Neural cell (in vitro differentiated cells): ENCODE measurements around the gene PGAM2. TPM values are rescaled to one million over a fixed set of nuclear protein-coding genes. Genes with fewer than 3 reads are reported as not detected.

Source experiments
- H2AFZ ChIP-seq: fragments of 200-600, 300-800 bp; sonication (generic), shearing (Covaris generic); 2 replicates; pipeline ENCODE4 v1.6.0; 2014; ENCODE audit warnings: low read depth, mild to moderate bottlenecking, antibody characterized with exemption, low read length, moderate library complexity
- H3F3A ChIP-seq: fragments of 200-600 bp; shearing (Covaris generic); 2 replicates; pipeline ENCODE4 v1.6.1; 2016; ENCODE audit warnings: mild to moderate bottlenecking, moderate library complexity, mixed read lengths, antibody characterized with exemption, low read length; ENCODE audit not compliant: insufficient read depth, poor library complexity, severe bottlenecking
- H3K27ac ChIP-seq: fragments of 200-600, 300-800 bp; sonication (generic), shearing (Covaris generic); 2 replicates; pipeline ENCODE4 v1.5.1; 2014; ENCODE audit warnings: mild to moderate bottlenecking, low read length, moderate library complexity
- H3K27me3 ChIP-seq: fragments of 300-800, 200-600 bp; sonication (generic), shearing (Covaris generic); 2 replicates; pipeline ENCODE4 v1.6.0; 2014; ENCODE audit warnings: mild to moderate bottlenecking, low read depth, low read length, moderate library complexity; ENCODE audit not compliant: insufficient read depth
- H3K36me3 ChIP-seq: fragments of 300-800, 200-600 bp; sonication (generic), shearing (Covaris generic); 2 replicates; pipeline ENCODE4 v1.5.1; 2014; ENCODE audit warnings: mild to moderate bottlenecking, antibody characterized with exemption, low read length, moderate library complexity; ENCODE audit not compliant: insufficient read depth
- H3K4me2 ChIP-seq: fragments of 300-800, 200-600 bp; sonication (generic), shearing (Covaris generic); 2 replicates; pipeline ENCODE4 v1.6.0; 2014; ENCODE audit warnings: mild to moderate bottlenecking, low read length
- H3K4me3 ChIP-seq: fragments of 300-800, 200-600 bp; sonication (generic), shearing (Covaris generic); 2 replicates; pipeline ENCODE4 v1.5.1; 2014; ENCODE audit warnings: mild to moderate bottlenecking, low read length, moderate library complexity
- H3K79me2 ChIP-seq: fragments of 200-600 bp; shearing (Covaris generic); replicated peaks from 2 replicates; pipeline ENCODE4 v1.6.0; 2014; ENCODE audit warnings: mild to moderate bottlenecking, low read length, moderate library complexity; ENCODE audit not compliant: insufficient read depth
- H3K9ac ChIP-seq: fragments of 300-800, 200-600 bp; sonication (generic), shearing (Covaris generic); 2 replicates; pipeline ENCODE4 v1.6.1; 2016; ENCODE audit warnings: mild to moderate bottlenecking, low read length, mixed read lengths
- H3K9me2 ChIP-seq: fragments of 200-600 bp; shearing (Covaris generic); 2 replicates; pipeline ENCODE4 v1.6.1; 2016; ENCODE audit warnings: mild to moderate bottlenecking, low read length, mixed read lengths; ENCODE audit not compliant: insufficient read depth
- H3K9me3 ChIP-seq: fragments of 200-600, 300-800 bp; sonication (generic), shearing (Covaris generic); 2 replicates; pipeline ENCODE4 v1.6.1; 2016; ENCODE audit warnings: mild to moderate bottlenecking, mixed run types, low read length, moderate library complexity, mixed read lengths
- H4K20me1 ChIP-seq: fragments of 200-600 bp; shearing (Covaris generic); 2 replicates; pipeline ENCODE4 v1.6.1; 2016; ENCODE audit warnings: mild to moderate bottlenecking, mixed run types; ENCODE audit not compliant: insufficient read depth
- CTCF ChIP-seq: fragments of 450-650 bp; IDR thresholded peaks from 2 replicates; pipeline ENCODE4 v1.5.1; 2014; ENCODE audit warnings: antibody characterized with exemption, mild to moderate bottlenecking, moderate library complexity; ENCODE audit not compliant: poor library complexity, severe bottlenecking
- EP300 ChIP-seq: fragments of 450-650 bp; conservative IDR thresholded peaks from 2 replicates; pipeline ENCODE4 v1.6.1; 2014; ENCODE audit warnings: antibody characterized with exemption, mild to moderate bottlenecking, moderate library complexity; ENCODE audit not compliant: poor library complexity, severe bottlenecking
- EZH2 ChIP-seq: fragments of 200-600, 300-800 bp; shearing (Covaris generic), sonication (generic); IDR thresholded peaks from 2 replicates; pipeline ENCODE4 v1.6.1; 2014; ENCODE audit warnings: antibody characterized with exemption, low read length, borderline replicate concordance, mild to moderate bottlenecking; ENCODE audit not compliant: insufficient read depth, poor library complexity, severe bottlenecking
- MXI1 ChIP-seq: fragments of 450-650 bp; conservative IDR thresholded peaks from 2 replicates; pipeline ENCODE4 v1.6.1; 2014; ENCODE audit warnings: antibody characterized with exemption, mild to moderate bottlenecking; ENCODE audit not compliant: poor library complexity, severe bottlenecking
- POLR2AphosphoS5 ChIP-seq: IDR thresholded peaks from 2 replicates; pipeline ENCODE4 v1.6.1; 2012
- RAD21 ChIP-seq: fragments of 450-650 bp; conservative IDR thresholded peaks from 2 replicates; pipeline ENCODE4 v1.6.1; 2014; ENCODE audit warnings: antibody characterized with exemption, mild to moderate bottlenecking, moderate library complexity
- SMC3 ChIP-seq: fragments of 450-650 bp; conservative IDR thresholded peaks from 2 replicates; pipeline ENCODE4 v1.6.1; 2014; ENCODE audit warnings: antibody characterized with exemption, mild to moderate bottlenecking, moderate library complexity; ENCODE audit not compliant: poor library complexity
- TAF1 ChIP-seq: IDR thresholded peaks from 2 replicates; pipeline ENCODE4 v1.6.1; 2012; ENCODE audit warnings: low read depth
- polyA plus RNA-seq: library from polyadenylated mRNA; depleted of rRNA; stranded (reverse); fragments of >200 nt; gene quantifications from 2 replicates; pipeline ENCODE4 v1.2.3, GENCODE V29; 2014
- TF ChIP-seq, protein P1 (sequence below): IDR thresholded peaks from 2 replicates; pipeline ENCODE4 v1.6.1; 2012; ENCODE audit warnings: borderline replicate concordance

Gene PGAM2
- polyA plus RNA-seq, 1 donor from 2014 or later = not detected

DNA sequence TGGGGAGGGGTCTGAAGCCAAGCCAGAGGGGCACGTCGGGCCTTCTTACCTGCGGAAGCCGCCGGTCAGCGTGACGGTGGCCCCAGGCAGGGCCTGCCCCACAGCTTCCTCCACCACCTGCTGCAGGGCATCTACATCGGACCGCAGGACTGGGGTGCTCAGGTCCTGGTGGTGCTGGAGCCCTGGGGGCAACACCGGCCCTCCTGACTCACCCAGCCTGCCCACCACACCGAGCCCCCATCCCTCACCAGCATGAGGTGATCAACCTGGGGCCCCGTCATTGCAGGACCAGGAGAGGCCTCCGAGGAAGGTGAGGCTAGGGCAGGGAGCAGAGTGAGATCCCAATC lies 9.0 kb upstream of the PGAM2 start:
- Histone ChIP-seq H3K9me2 (no peaks in the 10 kb centered on the region), H3K27ac (no peak overlapping the region), H4K20me1 (no peaks in the 10 kb centered on the region), H3K36me3 (no peaks in the 10 kb centered on the region), H3F3A (no peaks in the 10 kb centered on the region), H3K79me2 (no peaks in the 10 kb centered on the region), H3K27me3 (no peaks in the 10 kb centered on the region), H2AFZ (no peak overlapping the region), H3K4me2 (no peak overlapping the region), H3K4me3 (no peak overlapping the region), H3K9me3 (no peaks in the 10 kb centered on the region), H3K9ac (no peak overlapping the region)
- TF ChIP-seq EP300 (no peak), EZH2 (no peak), CTCF (no peak), TAF1 (no peak), POLR2AphosphoS5 (no peak), MXI1 (no peak), RAD21 (no peak), SMC3 (no peak)
- TF ChIP-seq, protein P1, sequence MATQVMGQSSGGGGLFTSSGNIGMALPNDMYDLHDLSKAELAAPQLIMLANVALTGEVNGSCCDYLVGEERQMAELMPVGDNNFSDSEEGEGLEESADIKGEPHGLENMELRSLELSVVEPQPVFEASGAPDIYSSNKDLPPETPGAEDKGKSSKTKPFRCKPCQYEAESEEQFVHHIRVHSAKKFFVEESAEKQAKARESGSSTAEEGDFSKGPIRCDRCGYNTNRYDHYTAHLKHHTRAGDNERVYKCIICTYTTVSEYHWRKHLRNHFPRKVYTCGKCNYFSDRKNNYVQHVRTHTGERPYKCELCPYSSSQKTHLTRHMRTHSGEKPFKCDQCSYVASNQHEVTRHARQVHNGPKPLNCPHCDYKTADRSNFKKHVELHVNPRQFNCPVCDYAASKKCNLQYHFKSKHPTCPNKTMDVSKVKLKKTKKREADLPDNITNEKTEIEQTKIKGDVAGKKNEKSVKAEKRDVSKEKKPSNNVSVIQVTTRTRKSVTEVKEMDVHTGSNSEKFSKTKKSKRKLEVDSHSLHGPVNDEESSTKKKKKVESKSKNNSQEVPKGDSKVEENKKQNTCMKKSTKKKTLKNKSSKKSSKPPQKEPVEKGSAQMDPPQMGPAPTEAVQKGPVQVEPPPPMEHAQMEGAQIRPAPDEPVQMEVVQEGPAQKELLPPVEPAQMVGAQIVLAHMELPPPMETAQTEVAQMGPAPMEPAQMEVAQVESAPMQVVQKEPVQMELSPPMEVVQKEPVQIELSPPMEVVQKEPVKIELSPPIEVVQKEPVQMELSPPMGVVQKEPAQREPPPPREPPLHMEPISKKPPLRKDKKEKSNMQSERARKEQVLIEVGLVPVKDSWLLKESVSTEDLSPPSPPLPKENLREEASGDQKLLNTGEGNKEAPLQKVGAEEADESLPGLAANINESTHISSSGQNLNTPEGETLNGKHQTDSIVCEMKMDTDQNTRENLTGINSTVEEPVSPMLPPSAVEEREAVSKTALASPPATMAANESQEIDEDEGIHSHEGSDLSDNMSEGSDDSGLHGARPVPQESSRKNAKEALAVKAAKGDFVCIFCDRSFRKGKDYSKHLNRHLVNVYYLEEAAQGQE = no peak

DNA sequence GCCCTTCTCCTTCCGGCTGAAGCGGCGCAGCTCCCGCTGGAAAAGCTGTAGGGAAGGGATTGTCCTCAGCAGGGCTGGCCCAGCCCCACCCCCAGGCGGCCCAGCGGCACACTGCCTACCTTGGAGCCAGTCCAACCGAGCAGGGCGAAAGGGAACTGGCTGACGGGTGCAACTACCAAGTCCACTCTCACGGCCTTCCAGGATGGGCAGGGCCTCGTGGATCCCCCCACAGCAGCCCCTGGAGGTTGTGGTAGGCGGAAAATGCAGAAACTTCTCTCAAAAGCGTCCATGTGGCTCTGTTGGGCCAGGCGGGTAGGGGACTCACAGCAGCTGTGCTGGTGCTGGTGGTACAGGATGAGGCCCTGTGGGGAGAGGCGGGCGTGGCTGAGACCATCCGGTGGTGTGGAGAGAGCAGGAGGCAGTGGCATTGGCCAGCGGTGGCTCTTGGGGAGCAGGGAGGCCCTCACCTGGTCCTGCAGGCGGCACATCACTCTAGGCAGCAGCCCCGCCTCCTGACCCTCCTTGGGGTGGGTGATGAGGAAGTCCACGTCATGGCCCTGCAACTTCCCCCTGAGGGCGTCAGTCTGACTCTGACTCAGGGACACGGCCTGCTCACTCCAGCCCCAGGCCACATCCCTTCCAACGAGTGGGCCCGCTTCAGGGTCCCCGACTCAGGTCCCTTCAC lies 8.4 kb upstream of the PGAM2 start:
- no peak overlapping the region for H3K27ac ChIP-seq
- H3K79me2 ChIP-seq = no peaks in the 10 kb centered on the region
- TF ChIP-seq TAF1 (no peak), CTCF (no peak), EZH2 (no peak), MXI1 (no peak), POLR2AphosphoS5 (no peak), RAD21 (no peak), SMC3 (no peak), EP300 (no peak)
- TF ChIP-seq, protein P1 = no peak
- H3K27me3 ChIP-seq = no peaks in the 10 kb centered on the region
- H3K4me3 ChIP-seq = no peak overlapping the region
- H3K36me3 ChIP-seq = no peaks in the 10 kb centered on the region
- no peaks in the 10 kb centered on the region for H3K9me3 ChIP-seq
- H3K9me2 ChIP-seq = no peaks in the 10 kb centered on the region
- H3K4me2 ChIP-seq = no peak overlapping the region
- H3F3A ChIP-seq = no peaks in the 10 kb centered on the region
- H2AFZ ChIP-seq = no peak overlapping the region
- H3K9ac ChIP-seq = no peak overlapping the region
- H4K20me1 ChIP-seq = no peaks in the 10 kb centered on the region
